NCI-H2171 treated with DMSO at 0.1 percent for 48 hours (cell line): Measurements from ENCODE around the gene LRRTM4.

Experiments used
- DNase-seq: peaks from one replicate; lab custom pipeline; 2025; lab: John Stamatoyannopoulos, UW

Gene LRRTM4

DNA sequence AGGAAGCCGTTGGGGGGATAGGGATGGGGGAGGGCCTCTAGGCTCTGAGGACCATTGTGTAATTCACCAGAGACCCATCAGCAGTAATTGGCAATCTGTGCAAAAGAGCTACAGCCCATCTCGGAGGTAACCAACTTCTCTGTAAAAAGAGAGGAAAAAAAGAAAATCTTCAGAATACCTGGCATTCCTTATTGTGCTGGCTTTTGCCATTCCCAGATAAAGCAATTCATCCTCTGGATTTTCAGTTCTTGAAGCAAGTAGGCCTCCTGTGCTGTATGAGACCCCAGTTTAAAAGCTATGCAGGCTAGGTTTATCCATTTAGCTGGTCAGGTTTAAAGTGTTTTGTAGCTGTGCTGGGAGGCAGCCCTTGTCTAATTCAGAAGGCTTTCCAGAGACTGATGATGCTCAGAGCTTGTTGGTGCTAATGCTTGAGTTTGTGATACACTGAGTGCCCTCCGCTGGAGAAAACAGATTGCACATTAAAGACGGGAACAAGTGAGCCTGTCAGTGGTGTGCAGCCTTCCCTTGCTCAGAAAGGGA lies at the start of gene LRRTM4:
Gene LRRTM4 (minus strand): TSS at position 446 of the 540 bp plus-strand sequence.
- no peak for DNase-seq

DNA sequence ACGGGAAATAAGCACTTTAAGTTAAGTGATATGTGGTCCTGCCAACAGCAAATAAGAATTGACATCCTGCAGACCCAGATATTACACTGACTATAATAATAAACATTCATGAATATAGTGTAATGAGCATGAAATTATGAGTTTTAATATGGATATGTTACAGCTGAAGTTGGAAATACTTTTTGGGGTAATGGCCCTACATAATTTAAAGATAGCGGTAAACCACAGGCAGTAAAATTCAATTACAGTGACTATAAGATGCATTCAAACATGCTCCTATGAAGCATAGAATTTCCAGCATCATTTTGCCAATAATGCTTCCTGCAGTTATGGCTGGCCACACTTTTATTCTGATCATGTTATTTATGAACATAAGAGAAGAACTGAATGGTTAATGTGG lies 49.4 kb upstream of the LRRTM4 start:
- no peak for DNase-seq

DNA sequence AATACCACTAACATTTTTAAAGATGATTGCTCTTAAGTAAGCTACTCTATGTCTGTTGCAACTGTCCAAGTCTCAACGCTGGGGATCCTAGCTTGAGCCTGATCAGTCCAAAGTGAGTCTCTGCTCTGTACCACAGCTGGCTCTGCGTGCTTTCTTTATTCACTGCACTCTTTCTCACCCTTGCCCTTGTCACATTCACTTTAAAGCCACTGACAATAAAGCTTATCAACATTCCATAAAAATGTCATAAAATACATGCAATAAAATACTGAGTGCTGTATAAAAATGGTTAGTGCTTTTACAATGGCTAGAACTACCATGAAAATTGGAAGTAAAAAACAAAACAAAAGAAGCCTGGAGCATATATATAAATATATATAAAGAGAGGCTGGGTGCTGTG lies 45.5 kb upstream of the LRRTM4 start:
- no peak for DNase-seq

DNA sequence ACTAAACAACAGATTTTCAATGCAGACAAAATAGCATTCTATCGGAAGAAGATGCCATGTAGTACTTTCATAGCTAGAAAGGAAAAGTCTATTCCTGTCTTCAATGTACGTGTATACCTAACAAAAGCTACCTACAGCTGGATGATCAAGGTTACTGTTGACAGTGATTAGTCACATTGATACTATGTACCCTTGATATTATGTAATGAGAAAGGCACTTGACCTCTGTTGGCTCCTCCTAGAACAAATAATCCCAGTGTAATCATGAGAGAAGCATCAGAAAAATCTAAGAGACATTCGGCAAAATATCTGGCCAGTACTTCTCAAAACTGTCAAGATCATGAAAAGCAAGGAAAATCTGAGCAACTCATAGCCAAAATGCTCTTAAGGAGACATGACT lies 44.4 kb upstream of the LRRTM4 start:
- no peak for DNase-seq

DNA sequence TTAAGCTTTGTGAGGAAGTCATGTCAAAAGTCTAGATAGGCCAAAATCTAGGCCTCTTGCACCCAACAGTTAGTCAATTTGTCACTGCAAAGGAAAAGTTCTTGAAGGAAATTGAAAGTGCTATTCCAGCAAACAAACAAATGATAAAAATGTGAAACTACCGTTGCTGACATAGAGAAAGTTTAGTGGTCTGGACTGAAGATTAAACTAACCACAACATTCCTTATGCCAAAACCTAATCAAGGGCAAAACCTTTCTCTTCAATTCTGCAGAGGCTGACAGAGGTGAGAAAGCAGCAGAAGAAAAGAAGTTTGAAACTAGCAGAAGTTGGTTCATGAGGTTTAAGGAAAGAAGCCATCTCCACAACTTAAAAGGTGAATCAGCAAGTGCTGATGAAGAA lies 44.0 kb upstream of the LRRTM4 start:
- DNase-seq, result no peak

DNA sequence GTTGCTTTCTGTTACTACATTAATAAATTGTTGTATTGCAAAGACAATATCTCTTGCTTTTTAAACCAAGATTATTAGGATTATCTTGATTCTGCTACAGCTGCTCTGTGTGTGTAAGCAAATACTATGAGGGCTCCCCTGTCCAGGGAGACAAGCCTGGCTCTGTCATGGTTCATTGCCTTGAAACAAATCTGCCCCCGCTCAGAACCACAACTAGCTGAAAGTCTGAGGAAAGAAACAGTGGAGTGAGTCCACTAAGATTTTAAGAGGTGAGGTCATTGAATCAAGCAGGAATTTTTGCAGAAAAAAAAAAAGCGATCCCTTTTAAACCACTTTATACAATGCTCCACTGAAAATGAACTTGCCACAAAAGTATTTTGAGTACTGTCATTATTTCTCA lies 30.8 kb upstream of the LRRTM4 start:
- no peak for DNase-seq

DNA sequence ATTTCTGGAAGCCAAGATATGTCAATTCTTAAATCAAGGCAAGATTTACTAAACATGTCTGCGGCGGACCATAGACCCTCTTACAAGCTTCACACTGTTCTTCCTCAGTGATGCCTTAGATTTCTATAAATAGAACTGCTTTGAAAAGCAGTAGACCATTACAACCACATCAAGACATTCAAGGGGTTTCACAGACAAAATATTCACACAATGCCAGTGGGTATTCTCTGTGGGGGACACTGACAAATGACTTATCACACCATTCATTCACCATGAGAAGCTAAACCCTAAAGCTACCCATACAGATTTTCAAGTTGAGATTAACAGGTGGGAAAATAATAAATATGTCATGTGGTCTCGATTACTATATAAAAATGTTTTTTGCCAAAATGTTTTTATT lies 15.9 kb upstream of the LRRTM4 start:
- DNase-seq, result no peak

DNA sequence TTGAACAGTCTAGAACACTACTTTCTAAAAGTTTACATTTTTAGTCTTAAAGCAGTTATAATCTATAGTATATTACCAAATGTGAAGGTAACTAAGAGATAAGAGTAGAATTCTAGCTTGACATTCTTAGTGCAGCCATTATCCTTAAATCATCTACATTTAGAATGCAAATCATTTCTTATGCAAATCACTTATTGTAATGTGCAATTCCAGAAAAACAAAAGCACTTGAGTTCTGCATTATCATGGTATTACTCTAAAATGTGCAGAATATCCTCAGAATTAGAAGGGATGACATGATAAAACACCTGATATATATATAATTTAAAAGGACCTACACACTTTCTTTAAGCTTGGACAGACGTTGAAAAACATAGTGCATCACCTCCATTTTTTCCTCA lies 712 bp upstream of the LRRTM4 start:
- DNase-seq, result no peak

DNA sequence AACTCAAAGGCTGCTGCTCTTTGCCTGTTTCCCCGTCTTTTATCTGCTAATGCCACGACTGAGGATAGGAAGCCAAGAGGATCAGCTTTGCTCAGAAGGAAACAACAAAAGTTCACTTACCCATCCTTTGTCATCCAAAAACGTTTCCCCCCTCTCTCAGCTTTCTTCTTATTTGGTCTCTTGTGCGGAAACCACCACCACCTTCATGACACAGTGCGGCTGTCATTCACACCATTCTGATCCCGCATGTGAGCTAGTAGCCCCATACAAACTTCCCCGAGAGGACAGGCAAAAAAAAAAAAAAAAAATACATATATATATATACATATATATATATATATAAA lies 656 bp downstream of the LRRTM4 start:
- no peak for DNase-seq

DNA sequence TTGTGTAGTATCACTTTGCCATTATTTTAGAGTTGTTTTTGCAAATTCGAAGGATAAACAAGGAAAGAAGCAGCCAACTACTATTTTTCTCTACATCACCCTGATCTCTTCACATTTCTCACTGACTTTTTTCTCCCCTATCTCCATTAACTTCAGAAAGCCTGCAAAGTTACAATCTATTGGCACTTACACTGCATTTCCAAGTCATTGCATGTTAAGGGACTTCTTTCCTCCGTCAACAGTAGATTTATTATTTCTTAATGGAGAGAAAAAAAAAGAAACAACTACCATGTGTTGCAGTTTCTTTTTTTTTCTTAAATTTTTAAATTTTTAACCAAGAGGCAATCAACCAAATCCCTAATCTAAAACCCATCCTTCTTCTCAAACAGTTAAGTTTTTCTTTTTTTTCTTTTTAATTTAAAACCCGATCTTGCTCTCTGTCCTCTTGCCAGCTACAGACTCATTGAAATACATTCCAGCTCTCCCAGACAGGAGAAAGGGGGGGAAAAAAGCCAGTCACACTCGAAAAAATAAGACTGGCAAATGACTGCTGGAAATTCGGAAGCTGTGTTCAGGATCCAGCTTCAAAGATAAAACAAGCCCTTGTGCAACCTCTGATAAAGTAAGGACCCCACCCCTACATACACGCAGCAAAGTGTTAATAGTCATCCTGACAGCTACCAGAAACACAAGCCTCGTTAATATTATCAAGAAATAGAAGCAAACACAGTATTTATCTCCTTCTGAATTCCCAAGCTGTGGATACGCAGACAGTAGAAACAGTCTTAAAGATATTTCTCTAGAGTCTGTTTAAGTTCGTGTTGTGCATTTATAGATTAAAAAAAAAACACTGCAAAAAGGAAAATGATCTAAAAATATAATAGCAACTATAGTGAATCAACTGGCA lies 1.3 kb downstream of the LRRTM4 start:
- DNase-seq, result no peak

DNA sequence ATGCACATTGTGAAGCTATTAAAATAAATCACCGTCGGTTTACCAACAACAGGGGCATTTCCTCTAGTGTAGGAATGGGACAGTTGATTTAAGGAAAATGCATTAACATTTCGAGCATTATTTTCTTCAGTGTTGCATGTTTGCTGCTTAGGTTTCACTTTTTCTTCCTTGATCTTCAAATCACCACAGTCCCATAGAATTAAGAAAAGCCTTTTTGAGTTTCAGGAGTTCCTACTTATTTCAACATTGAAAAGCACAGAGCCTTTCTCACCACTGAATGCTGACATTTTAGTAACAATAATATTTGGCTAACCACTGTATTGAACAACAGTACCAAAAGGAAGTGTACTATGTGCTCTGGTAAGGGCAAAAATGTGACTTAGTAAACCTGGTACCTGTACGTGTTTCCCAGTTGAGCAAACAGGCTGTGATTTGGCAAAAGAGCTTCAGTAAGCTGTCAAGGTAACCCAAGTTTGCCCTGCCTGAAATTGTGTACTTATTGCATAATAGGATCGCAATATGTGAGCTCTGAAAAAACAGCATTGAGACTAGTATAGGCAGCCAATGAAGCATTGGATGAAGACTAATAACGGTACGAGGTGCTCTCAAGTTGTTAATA lies 2.2 kb downstream of the LRRTM4 start:
- DNase-seq, result no peak

DNA sequence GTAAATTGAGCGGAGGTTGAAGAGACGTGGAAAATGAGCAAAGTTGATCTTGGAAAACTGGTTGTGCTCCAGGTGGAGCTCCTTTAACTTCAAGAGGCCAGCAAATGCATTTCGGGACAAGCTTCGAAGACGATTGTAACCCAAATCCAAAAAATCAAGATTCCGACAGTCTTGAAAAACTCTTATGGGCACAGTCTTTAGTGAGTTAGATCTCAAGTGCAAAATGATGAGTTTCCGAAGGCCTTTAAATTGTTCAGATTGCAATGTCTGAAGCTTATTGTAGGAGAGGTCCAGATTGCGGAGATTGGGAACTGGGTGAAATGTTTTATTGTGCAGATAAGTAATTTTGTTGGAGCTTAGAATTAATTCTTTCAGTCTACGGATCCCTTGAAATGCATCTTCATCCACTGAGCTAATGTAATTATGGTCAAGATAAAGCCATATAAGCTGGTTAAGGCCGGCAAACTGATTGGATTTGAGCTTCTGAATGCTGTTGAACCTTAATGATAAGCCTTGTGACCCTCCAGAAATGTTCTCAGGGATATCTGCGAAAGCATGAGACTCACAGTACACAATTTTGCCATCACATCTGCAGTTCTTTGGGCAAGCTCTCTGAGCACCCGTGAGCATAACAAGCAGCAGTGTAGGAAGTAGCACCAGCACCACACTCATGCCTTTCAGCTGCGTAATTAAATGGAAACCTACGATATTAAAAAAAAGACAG lies 2.9 kb downstream of the LRRTM4 start:
- no peak for DNase-seq

DNA sequence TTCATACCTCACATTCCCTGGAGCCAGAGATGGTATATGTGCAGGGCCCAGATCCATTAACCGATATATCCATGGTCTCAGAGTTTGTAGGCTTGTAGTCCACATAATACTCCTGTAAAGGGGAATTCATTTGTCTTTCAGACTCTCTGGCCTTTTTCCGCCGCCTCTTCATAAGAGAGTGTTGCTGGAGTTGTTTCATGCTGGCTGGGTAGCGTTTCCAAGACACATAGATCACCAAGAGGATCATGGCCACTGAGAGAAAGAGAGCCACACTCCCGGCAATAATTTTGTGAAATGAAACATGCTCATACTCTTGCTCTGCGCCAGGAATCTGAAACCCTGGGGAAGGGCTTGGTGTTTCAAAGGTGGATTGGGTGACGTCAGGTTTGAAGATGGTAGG lies 3.9 kb downstream of the LRRTM4 start:
- DNase-seq, result no peak

DNA sequence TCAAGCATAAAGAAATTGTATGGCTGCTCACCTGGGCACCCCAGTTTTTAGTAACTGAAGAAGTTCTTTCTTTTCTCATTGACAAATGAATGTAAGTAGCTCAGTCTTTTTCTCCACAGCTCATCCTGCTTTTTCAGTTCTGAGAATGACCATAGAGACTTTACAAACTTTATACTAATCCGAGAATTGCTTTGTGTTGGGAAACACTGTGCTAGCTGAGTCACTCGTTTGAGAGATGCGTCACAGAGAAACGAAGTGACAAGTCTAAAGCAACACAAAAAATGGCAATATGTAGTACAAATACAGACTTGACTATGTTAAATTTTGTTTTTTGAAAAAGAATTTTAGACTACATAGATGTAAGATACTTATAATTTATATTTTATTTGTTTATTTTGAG lies 9.0 kb downstream of the LRRTM4 start:
- DNase-seq, result no peak

DNA sequence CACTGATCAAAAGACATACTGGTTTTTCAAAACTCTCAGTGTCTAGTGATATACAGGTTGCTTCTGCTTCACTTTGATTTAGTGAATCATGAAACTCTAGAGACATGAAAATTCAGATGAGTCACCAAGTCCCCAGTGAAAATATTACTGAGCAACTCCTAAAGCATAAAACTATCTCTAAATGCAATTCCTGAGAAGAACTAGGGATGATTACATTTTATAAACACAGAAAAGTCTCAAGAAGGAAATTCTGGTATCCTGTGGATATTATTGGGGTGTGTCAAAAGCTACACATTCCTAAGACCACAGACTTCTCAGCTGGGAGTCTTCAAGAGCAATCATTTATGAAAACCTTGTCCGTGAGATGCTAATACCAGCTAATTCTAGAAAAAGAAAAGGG lies 9.7 kb downstream of the LRRTM4 start:
- DNase-seq, result no peak

DNA sequence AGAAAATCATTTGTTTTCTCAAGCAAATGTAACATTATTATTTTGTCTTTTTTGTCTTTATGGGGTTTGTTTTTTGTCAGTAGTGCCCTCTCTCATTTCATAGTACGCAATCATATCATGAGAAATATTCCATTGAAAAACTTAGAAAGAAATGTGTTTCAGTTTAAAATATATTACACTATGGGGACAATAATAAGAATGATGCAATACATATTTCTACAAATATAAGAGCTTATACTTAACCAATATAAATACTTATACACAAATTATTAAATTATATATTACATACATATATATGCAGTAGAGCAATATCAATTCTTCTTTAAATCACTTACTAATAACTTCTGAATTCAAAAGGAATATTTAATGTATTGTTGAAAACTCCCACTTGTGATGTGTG lies 13.7 kb downstream of the LRRTM4 start:
- no peak for DNase-seq

DNA sequence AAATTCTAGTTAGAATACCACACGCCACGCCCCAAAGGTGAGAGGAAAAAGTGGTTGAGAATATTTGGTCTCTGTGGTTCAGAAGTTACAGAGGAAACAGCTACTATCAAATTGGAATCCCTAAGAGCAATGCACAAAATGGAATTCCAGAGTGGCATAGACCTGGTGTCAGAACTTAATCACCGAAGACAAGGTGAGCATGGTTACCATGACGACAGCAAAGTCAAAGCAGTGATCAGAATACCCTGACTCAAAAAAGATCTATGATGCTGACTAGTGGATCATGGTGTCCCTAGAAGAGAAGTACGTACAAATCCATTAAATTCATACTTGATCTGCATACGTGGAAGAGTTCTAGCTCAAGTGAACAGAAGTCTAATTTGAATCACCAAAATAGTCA lies 14.5 kb downstream of the LRRTM4 start:
- DNase-seq, result no peak

DNA sequence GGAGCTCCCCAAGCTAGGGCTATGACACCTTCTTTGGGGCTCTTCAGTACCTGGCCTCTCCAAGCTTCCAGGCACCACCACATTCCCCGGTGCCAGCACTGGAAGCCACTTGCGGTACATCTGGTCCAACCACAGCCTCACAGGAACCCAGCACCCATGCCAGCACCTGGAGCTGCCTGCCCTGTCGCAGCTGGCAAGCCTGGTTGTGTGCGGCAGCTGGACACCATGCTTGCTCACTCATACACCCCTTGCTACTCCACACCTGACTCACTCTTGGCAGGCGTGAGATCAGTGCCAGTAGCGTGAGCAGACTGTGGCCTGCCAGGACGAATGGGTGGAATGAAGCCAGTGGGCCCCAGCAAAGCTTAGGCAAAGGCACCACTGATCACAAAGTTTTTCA lies 34.0 kb downstream of the LRRTM4 start:
- DNase-seq, result no peak

DNA sequence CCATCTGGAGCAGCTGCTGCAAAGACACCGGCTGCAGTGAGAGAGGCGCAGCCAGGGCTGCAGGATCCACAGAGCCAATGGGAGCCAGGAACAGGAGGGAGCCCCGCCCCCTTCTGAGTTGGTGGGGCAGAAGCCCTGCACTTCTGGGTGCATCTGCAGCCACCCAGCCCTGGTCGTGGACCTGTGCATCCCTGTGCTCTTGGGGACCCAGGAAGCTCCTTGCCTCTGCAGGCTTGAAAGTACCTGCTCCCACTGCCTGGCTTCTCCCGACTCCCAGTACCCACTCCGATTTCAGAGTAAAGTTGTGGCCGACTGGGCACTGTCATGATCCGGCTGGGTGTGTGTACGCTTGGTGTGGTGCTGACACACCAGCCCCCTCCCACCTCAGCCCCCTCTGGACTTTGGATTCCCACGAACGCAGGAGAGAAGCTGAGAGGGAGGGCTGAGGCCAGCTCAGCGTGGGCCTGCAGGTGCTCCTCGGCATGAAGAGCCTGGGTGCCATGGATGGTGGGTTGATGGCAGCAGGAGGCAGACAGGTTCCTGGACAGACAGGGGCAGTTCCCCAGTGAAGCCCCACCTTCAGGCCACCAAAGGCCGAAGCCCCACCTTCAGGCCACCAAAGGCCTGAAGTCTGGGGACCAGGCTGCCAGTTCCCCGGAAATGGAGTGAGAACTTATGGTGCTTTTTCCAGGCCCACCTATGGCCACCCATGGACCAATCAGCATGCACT lies 34.9 kb downstream of the LRRTM4 start:
- DNase-seq, result no peak

DNA sequence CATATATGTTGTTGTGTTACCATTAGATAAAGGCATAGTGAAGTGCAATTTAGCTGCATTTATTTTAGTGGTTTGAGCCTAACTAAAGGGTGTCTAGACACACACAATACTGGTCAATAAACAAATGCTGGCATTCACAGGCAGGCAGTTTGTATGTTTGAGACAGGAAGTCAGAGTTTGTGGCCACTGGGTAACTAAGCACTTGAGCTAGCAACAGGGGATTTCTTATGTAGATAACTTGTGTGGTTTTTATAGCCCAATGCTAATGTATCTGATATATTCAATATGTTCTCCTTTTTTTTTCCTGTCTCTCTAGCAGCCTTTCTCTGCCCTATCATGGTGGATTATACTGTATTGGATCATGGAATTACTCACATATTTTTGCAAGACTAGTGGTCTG lies 38.1 kb downstream of the LRRTM4 start:
- DNase-seq, result no peak

DNA sequence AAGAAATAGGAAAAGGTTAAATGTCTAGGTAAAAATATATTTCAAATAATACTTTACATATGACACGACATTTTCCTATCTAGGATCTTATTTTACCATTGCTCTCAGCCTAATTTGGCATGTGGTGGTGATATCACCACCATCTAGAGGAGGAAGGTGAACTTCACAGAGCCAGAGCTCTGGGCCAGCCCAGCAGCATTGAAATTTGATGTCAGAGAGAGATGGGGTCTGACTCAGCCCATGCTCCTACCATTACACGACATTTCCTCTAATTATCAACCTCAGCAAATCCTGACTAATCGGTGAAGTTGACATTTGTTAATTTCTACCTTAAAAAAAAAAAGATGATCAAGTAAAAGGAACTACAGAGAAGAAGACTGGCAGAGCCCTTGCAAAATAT lies 42.3 kb downstream of the LRRTM4 start:
- DNase-seq, result no peak

DNA sequence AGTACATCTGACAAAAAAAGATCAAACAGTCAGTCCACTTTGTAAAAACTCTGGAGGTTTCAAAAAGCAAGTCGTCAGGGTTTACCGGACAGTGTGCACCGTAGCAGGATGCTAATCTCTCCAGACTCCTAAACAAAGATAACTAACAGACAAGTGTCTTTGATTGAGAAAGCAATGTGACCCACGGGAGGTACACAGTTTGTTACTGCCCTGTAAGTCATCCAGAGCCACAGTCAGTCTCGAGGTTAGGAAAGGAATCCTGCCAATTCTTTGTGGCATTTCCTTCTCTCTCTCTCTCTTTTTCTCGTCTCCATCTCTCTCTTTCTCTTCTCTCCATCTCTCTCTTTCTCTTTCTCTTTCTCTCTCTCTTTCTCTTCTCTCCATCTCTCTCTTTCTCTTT lies 42.8 kb downstream of the LRRTM4 start:
- DNase-seq, result no peak
